Fibroblast of villous mesenchyme (primary cell): ENCODE results near the gene MMRN2. TPM values are rescaled to one million over a fixed set of nuclear protein-coding genes. Genes with fewer than 3 reads are reported as not detected.
"Not testable (repeated sequence)": the region's sequence is repeated elsewhere in the genome, so short reads cannot be mapped to it uniquely, and the experiment has no call there.

Experiments used
- DNase-seq: peaks from one replicate; pipeline ENCODE4 v3.0.0-alpha.2; 2010; ENCODE audit warnings: low read depth
- H3K4me3 ChIP-seq: 2 replicates; pipeline ENCODE4 v1.5.1; 2011; ENCODE audit warnings: low read depth, mild to moderate bottlenecking, low read length
- CTCF ChIP-seq: IDR thresholded peaks from 2 replicates; pipeline ENCODE4 v1.5.1; 2012; ENCODE audit warnings: low read depth, mild to moderate bottlenecking, low read length; ENCODE audit not compliant: insufficient read depth
- total RNA-seq: library from RNA; depleted of rRNA; stranded (reverse); fragments of >200 nt; gene quantifications from 2 replicates; pipeline ENCODE4 v1.2.3, GENCODE V29; 2012

MMRN2 gene
- total RNA-seq, 1 donor, result 0.86 TPM

GRCh38 chr10:86942441-86943315, 14.7 kb downstream of the MMRN2 start:
- no peak for DNase-seq
- TF ChIP-seq CTCF, result no peak

GRCh38 chr10:86941991-86942421, 15.4 kb downstream of the MMRN2 start:
- H3K4me3 ChIP-seq, result no peak overlapping the region
- DNase-seq, result no peak

More at GRCh38 chr10:86942441-86943315, 14.7 kb downstream of the MMRN2 start:
- no peak overlapping the region for H3K4me3 ChIP-seq

GRCh38 chr10:86941426-86941825, 16.0 kb downstream of the MMRN2 start:
- no peak overlapping the region for H3K4me3 ChIP-seq
- no peak for DNase-seq
- no peak for TF ChIP-seq CTCF

More at GRCh38 chr10:86941991-86942421, 15.4 kb downstream of the MMRN2 start:
- TF ChIP-seq CTCF, result no peak

- DNase-seq, result no peak
- no peak overlapping the region for H3K4me3 ChIP-seq
- no peak for TF ChIP-seq CTCF
Observed at GRCh38 chr10:86940677-86941076, 16.7 kb downstream of the MMRN2 start.

GRCh38 chr10:86940076-86940475, 17.3 kb downstream of the MMRN2 start:
- H3K4me3 ChIP-seq, DNase-seq: not testable (repeated sequence)

- no peak for TF ChIP-seq CTCF
- H3K4me3 ChIP-seq, result no peak overlapping the region
Observed at GRCh38 chr10:86938260-86938659, 19.2 kb downstream of the MMRN2 start.

GRCh38 chr10:86937502-86938154, 19.8 kb downstream of the MMRN2 start:
- no peak for TF ChIP-seq CTCF
- no peak for DNase-seq
- no peak overlapping the region for H3K4me3 ChIP-seq

More at GRCh38 chr10:86938260-86938659, 19.2 kb downstream of the MMRN2 start:
- no peak for DNase-seq
